ENCODE measurements around the gene PKP2.

DNA sequence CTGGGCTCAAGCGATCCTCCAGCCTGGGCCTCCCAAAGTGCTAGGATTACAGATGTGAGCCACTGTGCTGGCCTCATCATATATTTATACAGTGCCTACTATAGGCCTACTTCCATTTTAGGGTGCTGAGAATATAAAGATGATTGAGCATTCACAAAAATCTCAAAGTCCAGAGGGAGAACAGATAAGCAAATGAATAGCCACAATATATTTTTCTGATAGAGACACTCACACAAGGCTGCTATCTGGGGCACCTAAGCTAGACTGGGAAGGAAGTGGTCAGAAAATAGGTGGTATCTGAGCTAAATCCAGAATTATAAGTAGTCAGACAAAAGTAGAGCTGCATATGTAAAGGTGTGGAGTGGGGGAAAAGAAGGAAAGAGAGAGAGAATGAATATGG is 21.6 kb downstream of the PKP2 start:
- TF ChIP-seq, protein P1, sequence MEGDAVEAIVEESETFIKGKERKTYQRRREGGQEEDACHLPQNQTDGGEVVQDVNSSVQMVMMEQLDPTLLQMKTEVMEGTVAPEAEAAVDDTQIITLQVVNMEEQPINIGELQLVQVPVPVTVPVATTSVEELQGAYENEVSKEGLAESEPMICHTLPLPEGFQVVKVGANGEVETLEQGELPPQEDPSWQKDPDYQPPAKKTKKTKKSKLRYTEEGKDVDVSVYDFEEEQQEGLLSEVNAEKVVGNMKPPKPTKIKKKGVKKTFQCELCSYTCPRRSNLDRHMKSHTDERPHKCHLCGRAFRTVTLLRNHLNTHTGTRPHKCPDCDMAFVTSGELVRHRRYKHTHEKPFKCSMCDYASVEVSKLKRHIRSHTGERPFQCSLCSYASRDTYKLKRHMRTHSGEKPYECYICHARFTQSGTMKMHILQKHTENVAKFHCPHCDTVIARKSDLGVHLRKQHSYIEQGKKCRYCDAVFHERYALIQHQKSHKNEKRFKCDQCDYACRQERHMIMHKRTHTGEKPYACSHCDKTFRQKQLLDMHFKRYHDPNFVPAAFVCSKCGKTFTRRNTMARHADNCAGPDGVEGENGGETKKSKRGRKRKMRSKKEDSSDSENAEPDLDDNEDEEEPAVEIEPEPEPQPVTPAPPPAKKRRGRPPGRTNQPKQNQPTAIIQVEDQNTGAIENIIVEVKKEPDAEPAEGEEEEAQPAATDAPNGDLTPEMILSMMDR (IDR thresholded peaks at IDR 0.05): no peak
- TF ChIP-seq POLR2A (IDR thresholded peaks at IDR 0.05): no peak

All from uterus (tissue), 2 donors.